GM18519 (cell line): Measurements from ENCODE around the gene RFX7.
"Not testable (repeated sequence)": the region's sequence is repeated elsewhere in the genome, so short reads cannot be mapped to it uniquely, and the experiment has no call there.

Experiments
- ATAC-seq: cut with Tn5 transposase; IDR thresholded peaks from one replicate; pipeline ENCODE4 v1.9.1; 2021; ENCODE audit warnings: mild to moderate bottlenecking, moderate library complexity; ENCODE audit not compliant: unreplicated experiment, low FRiP score

The RFX7 gene

DNA sequence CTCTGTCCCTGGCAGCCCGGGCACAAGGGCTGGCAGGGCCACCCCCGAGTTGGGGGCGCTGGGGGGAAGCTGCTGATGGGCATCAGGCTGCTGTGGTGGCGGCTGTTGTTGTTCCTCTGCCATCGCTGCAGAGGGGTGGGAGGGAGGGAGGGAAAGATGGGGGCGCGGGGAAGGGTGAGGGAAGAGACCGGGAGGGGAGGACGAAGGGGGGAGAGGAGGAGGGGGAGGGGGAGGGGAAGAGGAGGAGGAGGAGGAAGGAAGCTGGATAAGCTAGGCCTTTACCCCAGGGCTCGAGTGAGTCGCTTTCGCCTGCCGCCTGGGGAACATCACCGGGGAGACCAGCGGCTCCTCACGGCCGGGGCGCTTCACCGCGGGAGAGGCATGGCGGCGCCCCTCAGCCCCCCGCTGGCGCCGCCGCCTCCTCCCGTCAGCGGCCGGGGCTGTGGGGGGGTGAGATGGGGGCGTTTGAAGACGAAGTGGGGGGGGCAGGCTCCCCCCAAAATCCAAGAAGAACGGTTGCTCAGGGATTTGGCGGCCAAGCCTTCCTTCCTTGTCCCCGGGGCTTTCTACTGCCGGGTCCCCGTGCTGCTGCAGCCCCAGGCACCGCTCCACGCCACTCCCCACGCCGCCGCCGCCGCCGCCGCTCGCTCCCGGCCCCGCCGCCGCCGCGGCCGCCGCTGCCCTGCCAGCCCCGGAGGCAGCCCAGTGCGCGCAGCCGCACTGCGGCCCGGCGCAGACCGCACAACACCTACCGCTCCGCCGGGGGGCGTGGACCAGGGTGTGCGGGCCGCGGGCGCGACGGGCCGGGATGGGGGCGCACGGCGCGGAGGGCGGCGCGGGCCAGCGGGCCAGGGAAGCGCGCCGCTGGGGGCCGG is at the start of gene RFX7:
RFX7 (minus strand) TSS at position 717 of the 875 bp plus-strand sequence; CDS start at position 123, 594 bp downstream.
- no peak for ATAC-seq

DNA sequence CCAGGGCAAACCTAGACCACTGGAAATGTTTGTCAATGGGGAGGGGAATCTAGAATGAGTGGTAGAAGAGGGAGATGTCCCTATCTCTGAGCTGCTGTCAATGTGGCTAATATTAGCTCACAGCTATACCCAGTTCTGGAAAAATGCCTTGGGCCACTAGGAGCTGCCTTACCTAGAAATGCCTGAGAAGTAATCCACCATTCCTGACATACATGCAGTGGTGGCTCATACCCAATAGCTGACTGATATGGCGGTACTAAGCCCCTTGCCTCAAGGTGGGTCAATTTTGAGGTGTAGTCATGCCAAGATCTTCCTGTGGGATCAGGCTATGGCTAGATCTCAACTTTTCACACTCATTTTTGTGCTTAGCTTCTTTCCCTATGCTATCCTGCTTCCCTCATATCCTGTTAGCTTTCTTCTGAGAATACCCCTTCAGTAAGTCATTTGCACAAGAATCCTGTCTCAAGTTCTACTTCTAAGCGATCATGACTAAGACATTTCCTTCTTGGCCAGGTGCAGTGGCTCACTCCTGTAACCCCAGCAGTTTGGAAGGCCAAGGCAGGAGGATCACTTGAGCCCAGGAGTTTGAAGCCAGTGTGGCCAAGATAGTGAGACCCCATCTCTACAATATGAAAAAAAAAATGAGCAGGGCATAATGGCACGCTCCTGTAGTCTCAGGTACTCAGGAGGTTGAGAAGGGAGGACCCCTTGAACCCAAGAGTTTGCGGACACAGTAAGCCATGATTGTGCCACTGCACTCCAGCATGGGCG is 49.1 kb upstream of the RFX7 start:
- ATAC-seq = no peak

DNA sequence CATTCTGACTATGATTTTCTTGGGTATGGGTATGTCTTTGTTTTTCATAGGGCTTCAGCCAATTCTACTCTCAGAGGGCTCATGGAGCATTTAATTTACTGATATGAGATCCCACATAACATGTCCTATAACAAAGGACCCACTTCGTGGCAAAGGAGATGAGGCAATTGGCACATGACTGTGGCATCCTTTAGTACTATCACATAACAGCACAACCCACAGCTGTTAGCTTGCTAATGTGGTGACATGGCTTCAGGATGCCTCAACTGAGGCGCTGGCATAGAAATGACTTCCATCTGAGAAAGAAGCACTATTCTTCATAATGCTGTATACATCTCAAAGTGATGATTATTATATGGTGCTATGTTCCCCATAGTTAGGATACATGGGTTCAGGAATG is 48.1 kb upstream of the RFX7 start:
- no peak for ATAC-seq

DNA sequence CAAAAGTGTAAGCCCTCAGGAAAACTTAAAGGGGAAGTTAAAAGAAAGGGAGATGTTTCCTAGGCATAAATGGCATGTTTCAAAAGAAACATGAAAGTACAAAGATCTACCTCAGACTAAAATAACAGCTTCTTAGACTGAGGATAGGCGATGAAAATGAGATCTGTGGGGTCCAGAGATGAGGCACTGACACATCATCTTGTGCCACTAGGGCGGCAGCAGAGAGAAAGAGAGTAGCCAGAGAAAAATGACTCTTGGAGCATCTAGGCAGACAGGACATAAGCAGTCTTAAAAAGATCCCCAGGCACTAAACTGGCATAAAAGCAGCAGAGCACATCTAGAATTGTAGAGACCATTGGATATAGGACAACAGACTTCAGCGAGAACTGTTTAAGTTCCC is 42.5 kb upstream of the RFX7 start:
- ATAC-seq = no peak

GRCh38 chr15:56281145-56281544 is 37.5 kb upstream of the RFX7 start:
- ATAC-seq = no peak

DNA sequence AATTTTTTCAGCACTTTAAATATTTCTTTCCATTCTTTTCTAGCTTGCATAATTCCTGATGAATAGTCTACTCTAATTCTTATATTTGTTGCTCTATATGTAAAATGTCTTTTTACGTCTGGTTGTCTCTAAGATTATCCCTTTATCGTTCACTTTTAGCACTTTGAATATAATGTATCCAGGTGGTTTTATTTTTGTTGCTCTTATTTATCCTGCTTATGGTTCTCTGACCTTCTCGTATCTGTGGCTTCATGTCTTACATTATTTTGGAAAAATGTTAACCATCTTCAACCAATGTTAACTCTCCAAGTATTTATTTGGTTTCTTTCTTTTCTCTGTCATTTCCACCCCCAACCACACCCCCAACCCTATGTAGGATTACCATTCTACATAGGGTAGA is 30.0 kb upstream of the RFX7 start:
- ATAC-seq = no peak

DNA sequence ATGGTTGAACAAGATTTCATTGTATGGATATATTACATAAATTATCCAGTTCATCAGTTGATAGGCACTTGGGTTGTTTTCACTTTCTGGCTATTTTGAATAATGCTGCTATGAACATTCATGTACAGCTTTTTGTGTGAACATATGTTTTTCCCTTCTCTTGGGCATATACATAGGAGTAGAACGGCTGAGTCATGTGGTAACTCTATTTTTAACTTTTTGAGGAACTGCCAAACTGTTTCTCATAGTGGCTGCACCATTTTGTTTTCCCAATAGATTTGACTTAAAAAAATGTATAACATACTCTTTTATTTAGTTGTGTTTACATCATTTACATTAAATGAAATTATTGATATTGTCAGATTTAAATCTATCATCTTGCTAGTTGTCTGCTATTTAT is 28.8 kb upstream of the RFX7 start:
- no peak for ATAC-seq

DNA sequence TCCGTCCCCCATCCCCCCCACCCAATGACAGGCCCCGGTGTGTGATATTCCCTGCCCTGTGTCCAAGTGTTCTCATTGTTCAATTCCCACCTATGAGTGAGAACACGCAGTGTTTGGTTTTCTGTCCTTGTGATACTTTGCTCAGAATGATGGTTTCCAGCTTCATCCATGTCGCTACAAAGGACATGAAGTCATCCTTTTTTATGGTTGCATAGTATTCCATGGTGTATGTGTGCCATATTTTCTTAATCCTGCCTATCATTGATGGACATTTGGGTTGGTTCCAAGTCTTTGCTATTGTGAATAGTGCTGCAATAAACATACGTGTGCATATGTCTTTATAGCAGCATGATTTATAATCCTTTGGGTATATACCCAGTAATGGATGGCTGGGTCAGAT is 22.8 kb upstream of the RFX7 start:
- ATAC-seq = not testable (repeated sequence)

DNA sequence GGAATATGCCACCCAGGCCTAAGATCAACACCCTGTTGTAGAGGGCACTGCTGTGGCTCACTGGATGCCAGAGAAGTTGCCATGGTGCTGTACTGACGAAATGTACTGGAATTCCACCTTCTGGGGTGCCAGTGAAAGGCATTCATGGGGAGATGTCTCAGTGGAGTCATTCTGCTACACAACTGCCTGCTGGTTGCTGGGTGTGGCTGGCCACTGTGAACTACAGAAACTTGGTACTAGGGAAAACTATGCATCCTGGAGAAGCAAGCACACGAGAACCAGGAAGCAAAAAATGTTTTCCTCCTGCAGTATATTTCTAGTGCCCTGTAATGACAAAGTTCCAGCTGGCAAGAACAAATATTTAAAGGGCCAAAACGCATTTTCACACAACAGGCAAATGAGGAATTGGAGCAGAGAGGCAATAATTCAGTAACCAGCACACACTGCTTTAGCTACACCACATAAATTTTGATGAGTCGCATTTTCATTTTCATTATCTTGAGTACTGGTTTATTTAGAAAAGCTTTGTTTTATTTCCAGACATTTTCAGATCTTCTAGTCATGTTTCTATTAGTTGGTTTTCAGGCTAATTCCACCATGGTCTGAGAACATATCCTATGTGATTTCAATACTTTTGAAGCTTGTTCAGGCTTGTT is 18.3 kb upstream of the RFX7 start:
- ATAC-seq = no peak

DNA sequence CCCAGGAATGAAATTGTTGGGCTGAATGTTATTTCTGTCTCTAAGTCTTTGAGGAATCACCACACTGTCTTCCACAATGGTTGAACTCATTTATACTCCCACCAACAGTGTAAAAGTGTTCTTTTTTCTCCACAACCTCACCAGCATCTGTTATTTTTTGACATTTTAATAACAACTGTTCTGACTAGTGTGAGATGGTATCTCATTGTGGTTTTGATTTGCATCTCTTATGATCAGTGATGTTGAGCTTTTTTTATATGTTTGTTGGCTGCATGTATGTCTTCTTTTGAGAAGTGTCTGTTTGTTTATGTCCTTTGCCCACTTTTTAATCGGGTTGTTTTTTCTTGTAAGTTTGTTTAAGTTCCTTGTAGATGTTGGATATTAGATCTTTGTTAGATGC is 13.6 kb upstream of the RFX7 start:
- ATAC-seq = not testable (repeated sequence)

DNA sequence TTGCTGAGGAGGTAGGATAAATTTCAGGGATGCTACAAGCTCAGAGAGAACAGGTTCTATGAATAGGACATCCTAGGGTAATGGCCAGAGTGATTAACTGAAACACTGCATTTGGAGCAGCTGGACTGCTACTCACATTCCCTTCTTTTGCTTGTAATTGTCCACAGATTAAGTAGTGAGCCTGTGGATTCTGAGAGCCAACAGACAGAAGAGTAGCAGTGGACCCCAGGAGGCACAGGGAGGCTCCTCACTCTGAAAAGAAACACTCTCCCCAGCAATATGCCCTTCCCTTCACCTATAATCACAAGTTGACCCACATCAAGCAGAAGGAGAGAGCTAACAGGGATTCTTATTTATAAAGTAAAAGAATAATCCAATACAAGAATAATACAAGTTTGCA is 10.6 kb upstream of the RFX7 start:
- ATAC-seq = no peak

- no peak for ATAC-seq
Observed at GRCh38 chr15:56252386-56252785, 8.7 kb upstream of the RFX7 start.

DNA sequence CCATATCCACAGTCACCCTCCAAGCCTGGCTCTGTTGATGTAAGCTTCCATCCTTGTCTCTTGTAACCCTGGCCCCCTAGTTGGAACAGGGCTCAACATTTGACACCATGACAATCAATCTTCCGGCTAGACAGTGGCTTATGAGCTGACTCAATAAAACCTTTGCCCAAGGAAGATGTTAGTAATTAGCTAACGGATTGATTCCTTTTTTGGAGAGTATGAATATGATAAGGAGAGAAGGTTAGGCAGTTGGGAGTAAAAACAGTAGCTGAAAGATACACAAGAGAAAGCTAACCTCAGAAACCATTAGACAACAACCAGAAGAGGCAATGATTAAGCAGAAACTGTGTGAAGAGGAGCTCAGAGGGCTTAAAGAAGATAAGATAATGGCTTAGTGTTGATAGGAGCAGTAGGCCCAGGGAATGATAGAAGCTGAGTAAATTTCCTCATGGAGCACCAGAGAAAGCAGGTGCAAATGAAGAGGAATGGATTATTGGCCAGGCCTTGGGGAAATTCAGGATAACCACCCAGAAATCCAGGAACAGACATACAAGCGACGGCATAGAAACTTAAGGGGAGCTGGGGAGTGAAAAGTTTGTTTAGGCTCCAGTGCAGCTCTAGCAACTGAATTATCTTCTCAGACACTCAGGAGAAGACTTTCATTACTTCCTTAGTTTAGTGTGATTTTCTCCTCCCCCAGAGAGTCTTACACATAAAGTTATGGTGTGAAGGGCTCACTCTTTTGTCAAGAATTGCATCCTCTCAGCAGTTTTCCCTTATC is 7.8 kb upstream of the RFX7 start:
- no peak for ATAC-seq

DNA sequence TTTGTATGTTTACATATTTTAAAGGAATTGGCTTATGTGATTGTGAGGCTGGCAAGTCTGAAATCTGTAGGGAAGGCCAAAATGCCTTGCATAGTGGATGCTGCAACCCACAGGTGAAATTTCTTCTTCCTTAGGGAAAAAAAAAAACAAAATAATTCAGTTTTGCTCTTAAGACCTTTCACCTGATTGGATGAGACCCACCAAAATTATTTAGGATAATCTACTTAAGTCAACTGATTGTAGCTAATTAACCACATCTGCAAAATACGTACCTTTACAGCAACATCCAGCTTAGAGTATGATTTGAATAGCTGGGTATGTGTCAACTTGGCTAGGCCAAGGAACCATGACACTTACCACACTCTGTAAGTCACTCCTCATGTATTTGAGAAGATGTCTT is 6.9 kb upstream of the RFX7 start:
- no peak for ATAC-seq

GRCh38 chr15:56249092-56249491 is 5.4 kb upstream of the RFX7 start:
- ATAC-seq = no peak

DNA sequence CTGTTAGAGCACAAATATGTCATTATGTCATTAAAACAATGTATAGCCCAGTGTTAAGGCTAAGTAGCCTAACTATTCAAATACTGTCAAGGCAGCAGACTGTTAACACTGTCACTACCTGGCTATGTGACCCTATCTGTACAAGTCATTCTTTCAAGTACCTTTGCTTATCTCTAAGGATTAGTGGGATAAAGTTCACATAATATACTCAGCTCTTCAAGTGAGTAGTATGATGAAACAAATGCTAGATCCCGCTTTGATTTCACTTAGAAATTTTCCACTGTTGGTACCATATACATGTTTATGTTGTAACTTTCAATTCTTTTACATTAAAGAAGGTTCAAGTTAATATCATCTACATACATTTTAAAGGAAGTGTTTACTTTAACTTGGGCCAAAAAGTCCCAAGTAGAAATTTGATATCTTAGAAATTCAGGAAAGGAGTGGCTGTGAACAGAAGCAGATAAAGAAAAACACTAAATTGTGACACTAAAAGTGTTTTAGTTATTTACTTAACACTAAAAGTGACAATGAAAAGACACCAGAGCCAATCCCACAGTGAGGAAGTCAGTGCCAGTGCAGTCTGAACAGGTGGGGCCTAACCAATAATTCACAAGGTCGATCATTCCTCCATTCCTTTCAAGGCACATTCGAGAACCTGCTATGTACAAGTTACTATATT is 4.8 kb upstream of the RFX7 start:
- ATAC-seq = no peak

DNA sequence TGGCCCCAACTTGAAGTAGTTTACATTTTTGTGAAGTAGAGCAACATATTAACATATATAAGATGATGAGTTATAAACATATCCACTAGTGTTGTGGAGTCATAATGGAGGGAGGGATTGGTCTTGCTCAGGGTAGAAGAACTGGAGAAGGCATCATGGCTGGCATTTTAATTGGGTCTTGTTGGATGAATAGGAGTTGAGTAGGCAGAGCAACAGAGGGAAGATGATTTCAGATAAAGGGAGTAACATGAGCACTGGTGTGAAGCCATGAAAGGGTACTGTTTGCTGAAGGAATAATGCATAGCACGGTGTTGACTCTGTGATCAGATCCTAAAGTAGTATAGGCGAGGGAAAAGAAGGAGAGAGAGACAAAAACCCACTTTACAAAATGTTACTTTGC is 3.6 kb upstream of the RFX7 start:
- no peak for ATAC-seq

DNA sequence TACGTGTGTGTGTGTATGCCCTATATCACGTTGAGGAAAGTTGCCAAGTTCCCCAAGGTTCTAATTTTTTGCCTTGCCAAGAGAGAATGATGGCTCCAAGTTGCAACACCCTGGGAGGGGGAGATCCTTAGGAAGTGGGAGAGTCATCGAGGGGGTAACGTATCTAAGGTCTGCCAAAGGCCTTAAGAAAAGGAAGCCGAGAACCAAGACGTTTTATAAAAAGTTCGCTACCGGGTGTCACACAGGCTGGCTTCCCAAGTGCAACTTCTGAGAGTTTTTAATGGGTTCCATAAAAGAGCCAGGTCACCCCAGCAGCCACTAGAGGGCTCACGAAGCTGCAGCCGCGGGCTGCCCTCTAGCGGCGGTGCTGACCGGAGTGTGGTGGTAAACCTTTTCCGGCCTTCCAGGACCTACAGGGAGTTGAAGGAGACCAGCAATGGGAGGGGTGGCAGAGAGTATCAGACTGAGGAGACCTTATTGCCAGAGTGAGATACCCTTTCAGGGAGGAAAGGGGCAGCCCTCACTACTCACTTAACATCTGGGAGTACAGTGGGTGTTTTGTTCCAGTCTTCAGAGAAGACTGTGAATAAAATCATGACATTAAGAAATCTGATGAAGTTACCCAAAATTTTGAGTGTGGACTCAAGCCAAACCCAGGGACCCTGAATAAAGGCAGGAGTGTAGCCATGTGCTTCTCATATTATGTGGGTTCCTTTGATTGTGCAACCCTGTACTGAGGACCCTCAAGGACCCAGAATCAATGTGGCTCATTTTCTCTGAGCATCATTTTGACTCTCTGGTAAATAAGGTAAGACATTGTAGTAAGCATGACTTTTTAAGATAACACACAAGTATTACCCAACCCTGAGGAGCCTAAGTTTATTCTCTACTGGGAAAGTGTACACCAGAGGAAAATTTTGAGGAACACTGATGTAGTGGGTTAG is 2.5 kb upstream of the RFX7 start:
- peak; percentile 66 for ATAC-seq
